HEK293 (cell line): ENCODE data around the gene CITED4.

ENCODE experiments used
- CTCF ChIA-PET: fragments of 350-600 bp; formaldehyde crosslinking; extraction: SDS; loops from one replicate; lab custom pipeline; 2021; ENCODE audit warnings: antibody characterized with exemption; lab: Yijun Ruan, JAX
- POLR2A ChIA-PET: fragments of 300-600 bp; formaldehyde crosslinking; extraction: SDS; loops from one replicate; lab custom pipeline; 2020; ENCODE audit warnings: antibody characterized with exemption, inconsistent platforms; lab: Yijun Ruan, JAX
- H3K27ac ChIP-seq: fragments of 200-500 bp; sonication (Bioruptor generic); 2 replicates; pipeline ENCODE4 v1.5.1; 2014; ENCODE audit warnings: low read depth, low read length, control low read depth, inconsistent platforms; ENCODE audit errors: extremely low read depth
- H3K36me3 ChIP-seq, 2 experiments: fragments of 200-500 bp in 1 of 2; sonication (Bioruptor generic) in 1 of 2; 1 replicate in 1 of 2; 2 replicates in 1 of 2; pipeline ENCODE4 v1.5.1; 2014 to 2017; ENCODE audit warnings: inconsistent platforms in 2 of 2, low read length in 2 of 2; ENCODE audit not compliant: control insufficient read depth in 2 of 2, insufficient read depth in 1 of 2
- H3K4me1 ChIP-seq: fragments of 200-500 bp; sonication (Bioruptor generic); 2 replicates; pipeline ENCODE4 v1.5.1; 2014; ENCODE audit warnings: mild to moderate bottlenecking, low read length, inconsistent platforms; ENCODE audit not compliant: control insufficient read depth, insufficient read depth
- H3K4me3 ChIP-seq: 2 replicates; pipeline ENCODE4 v1.5.1; 2011; ENCODE audit warnings: low read depth, mild to moderate bottlenecking, control low read depth, low read length, moderate library complexity
- H3K9me3 ChIP-seq: fragments of 200-500 bp; sonication (Bioruptor generic); 2 replicates; pipeline ENCODE4 v1.5.1; 2014; ENCODE audit warnings: low read depth, low read length, inconsistent platforms; ENCODE audit not compliant: control insufficient read depth, insufficient read depth
- GLI4 ChIP-seq: fragments of 450-650 bp; formaldehyde crosslinking; IDR thresholded peaks from 2 replicates; pipeline ENCODE4 v1.5.1; 2016; ENCODE audit warnings: missing biosample characterization, missing genetic modification characterization
- GLIS1 ChIP-seq: fragments of 450-650 bp; formaldehyde crosslinking; IDR thresholded peaks from 2 replicates; pipeline ENCODE4 v1.5.1; 2016; ENCODE audit warnings: missing biosample characterization, missing genetic modification characterization
- SETDB1 ChIP-seq: IDR thresholded peaks from one replicate; pipeline ENCODE4 v1.6.1; 2017; ENCODE audit warnings: mild to moderate bottlenecking, low read length, moderate library complexity, mixed read lengths; ENCODE audit not compliant: insufficient read length
- YY2 ChIP-seq: fragments of 450-650 bp; formaldehyde crosslinking; IDR thresholded peaks from 2 replicates; pipeline ENCODE4 v1.5.1; 2016; ENCODE audit warnings: missing biosample characterization, missing genetic modification characterization
- ZFP3 ChIP-seq: fragments of 450-650 bp; formaldehyde crosslinking; IDR thresholded peaks from 2 replicates; pipeline ENCODE4 v1.5.1; 2016; ENCODE audit warnings: low read depth, missing biosample characterization, missing genetic modification characterization
- ZFP69B ChIP-seq: fragments of 450-650 bp; formaldehyde crosslinking; IDR thresholded peaks from 2 replicates; pipeline ENCODE4 v1.5.1; 2016; ENCODE audit warnings: missing biosample characterization, missing genetic modification characterization
- ZNF112 ChIP-seq: fragments of 450-650 bp; formaldehyde crosslinking; IDR thresholded peaks from 2 replicates; pipeline ENCODE4 v1.5.0; 2017; ENCODE audit warnings: missing biosample characterization, missing genetic modification characterization
- ZNF140 ChIP-seq: fragments of 450-650 bp; formaldehyde crosslinking; IDR thresholded peaks from 2 replicates; pipeline ENCODE4 v1.5.1; 2016; ENCODE audit warnings: missing biosample characterization, missing genetic modification characterization
- ZNF23 ChIP-seq: fragments of 450-650 bp; formaldehyde crosslinking; IDR thresholded peaks from 2 replicates; pipeline ENCODE4 v1.5.1; 2016; ENCODE audit warnings: missing biosample characterization, missing genetic modification characterization, borderline replicate concordance
- ZNF362 ChIP-seq: fragments of 450-650 bp; formaldehyde crosslinking; IDR thresholded peaks from 2 replicates; pipeline ENCODE4 v1.5.1; 2016; ENCODE audit warnings: missing biosample characterization, missing genetic modification characterization
- ZNF513 ChIP-seq: fragments of 450-650 bp; IDR thresholded peaks from 2 replicates; pipeline ENCODE4 v1.5.1; 2018; ENCODE audit warnings: missing biosample characterization, missing genetic modification characterization
- ZNF518A ChIP-seq: fragments of 450-650 bp; formaldehyde crosslinking; conservative IDR thresholded peaks from 2 replicates; pipeline ENCODE4 v1.5.1; 2016; ENCODE audit warnings: low read depth, missing biosample characterization, missing genetic modification characterization
- ZNF626 ChIP-seq: fragments of 450-650 bp; sonication (Bioruptor Pico); formaldehyde crosslinking; IDR thresholded peaks from 2 replicates; pipeline ENCODE4 v1.5.1; 2018; ENCODE audit warnings: missing biosample characterization, missing genetic modification characterization, inconsistent platforms
- ZNF664 ChIP-seq: fragments of 450-650 bp; formaldehyde crosslinking; IDR thresholded peaks from 2 replicates; pipeline ENCODE4 v1.5.1; 2016; ENCODE audit warnings: missing biosample characterization, missing genetic modification characterization
- ZNF76 ChIP-seq: fragments of 450-650 bp; formaldehyde crosslinking; IDR thresholded peaks from 2 replicates; pipeline ENCODE4; 2016; ENCODE audit warnings: low read depth, missing biosample characterization, missing genetic modification characterization, borderline replicate concordance
- TF ChIP-seq, protein P1 (sequence below): fragments of 450-650 bp; formaldehyde crosslinking; IDR thresholded peaks from 2 replicates; pipeline ENCODE4 v1.5.1; 2016; ENCODE audit warnings: missing biosample characterization, missing genetic modification characterization

The CITED4 gene

DNA sequence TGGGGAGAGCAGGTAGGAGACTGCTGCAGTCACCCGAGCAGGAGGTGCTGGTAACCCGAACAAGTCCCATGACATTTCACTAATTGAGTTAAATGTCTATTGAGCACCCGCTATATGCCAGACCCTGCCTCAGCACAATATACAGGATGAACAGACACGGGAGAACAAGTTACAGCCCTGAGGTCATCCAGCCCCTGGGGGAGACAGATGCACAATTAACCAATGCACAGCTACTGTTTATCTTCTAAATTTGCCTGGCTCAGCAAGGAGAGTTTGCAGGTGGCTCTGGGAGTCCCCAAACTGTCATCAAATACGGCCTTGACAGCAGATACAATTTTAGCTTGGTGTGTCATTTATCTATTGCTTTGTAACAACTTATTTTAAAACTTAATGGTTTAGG, 18.1 kb downstream of the CITED4 start:
- CTCF ChIA-PET: interaction anchor here (1.9 to 2.1 kb wide), 2 partner anchors 70 to 109 kb away, joined by 7 to 8 read pairs; no protein-coding TSS in a partner anchor
- TF ChIP-seq ZNF23 (tag by site-specific recombination) (no peak), GLIS1 (peak; percentile 45; the same call in 1 of the 2 replicates)
- TF ChIP-seq, all 188 proteins: peak for 1
- Histone ChIP-seq H3K4me1 (no peaks in the 10 kb centered on the region), H3K4me3 (no peak overlapping the region), H3K9me3 (no peaks in the 10 kb centered on the region), H3K36me3 (no peaks in the 10 kb centered on the region), H3K27ac (no peak overlapping the region)
- POLR2A ChIA-PET: no interaction called here

GRCh38 chr1:40842691-40843090, 19.5 kb downstream of the CITED4 start:
- Histone ChIP-seq H3K4me3 (no peak overlapping the region), H3K36me3 (no peaks in the 10 kb centered on the region), H3K9me3 (no peaks in the 10 kb centered on the region), H3K27ac (no peak overlapping the region), H3K4me1 (no peaks in the 10 kb centered on the region)
- ChIA-PET POLR2A (no interaction called here), CTCF (interaction anchor here (1.1 kb wide), 1 partner anchor 110 kb away, joined by 5 read pairs; no protein-coding TSS in a partner anchor)
- TF ChIP-seq SETDB1: peak; percentile 57
- no peak for TF ChIP-seq ZNF362 (tag by site-specific recombination)
- TF ChIP-seq GLI4 (tag by site-specific recombination): no peak
- TF ChIP-seq ZNF76 (tag by site-specific recombination): no peak
- no peak for TF ChIP-seq ZNF112 (tag by site-specific recombination)
- TF ChIP-seq, all 188 proteins: peak for 1

GRCh38 chr1:40842207-40842606, 20.0 kb downstream of the CITED4 start:
- Histone ChIP-seq H3K36me3 (no peaks in the 10 kb centered on the region), H3K27ac (no peak overlapping the region), H3K9me3 (no peaks in the 10 kb centered on the region), H3K4me3 (no peak overlapping the region), H3K4me1 (no peaks in the 10 kb centered on the region)
- TF ChIP-seq ZNF140 (tag by site-specific recombination): no peak
- TF ChIP-seq ZFP69B: no peak
- TF ChIP-seq ZNF664 (tag by site-specific recombination): no peak
- no peak for TF ChIP-seq ZFP3 (tag by site-specific recombination)
- TF ChIP-seq, protein P1, sequence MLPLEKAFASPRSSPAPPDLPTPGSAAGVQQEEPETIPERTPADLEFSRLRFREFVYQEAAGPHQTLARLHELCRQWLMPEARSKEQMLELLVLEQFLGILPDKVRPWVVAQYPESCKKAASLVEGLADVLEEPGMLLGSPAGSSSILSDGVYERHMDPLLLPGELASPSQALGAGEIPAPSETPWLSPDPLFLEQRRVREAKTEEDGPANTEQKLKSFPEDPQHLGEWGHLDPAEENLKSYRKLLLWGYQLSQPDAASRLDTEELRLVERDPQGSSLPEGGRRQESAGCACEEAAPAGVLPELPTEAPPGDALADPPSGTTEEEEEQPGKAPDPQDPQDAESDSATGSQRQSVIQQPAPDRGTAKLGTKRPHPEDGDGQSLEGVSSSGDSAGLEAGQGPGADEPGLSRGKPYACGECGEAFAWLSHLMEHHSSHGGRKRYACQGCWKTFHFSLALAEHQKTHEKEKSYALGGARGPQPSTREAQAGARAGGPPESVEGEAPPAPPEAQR (tag by site-specific recombination): no peak
- TF ChIP-seq ZNF518A (tag by site-specific recombination): no peak
- no peak for TF ChIP-seq YY2 (tag by site-specific recombination)
- TF ChIP-seq ZNF513 (tag by site-specific recombination): no peak
- no peak for TF ChIP-seq ZNF626 (tag by site-specific recombination)
- CTCF ChIA-PET: interaction anchor here (1.1 to 1.4 kb wide), 2 partner anchors 111 to 310 kb away, joined by 5 read pairs; no protein-coding TSS in a partner anchor
- POLR2A ChIA-PET: no interaction called here
